Fibroblast of lung (primary cell): ENCODE measurements around the gene PPP1R16B. TPM values are rescaled to one million over a fixed set of nuclear protein-coding genes. Genes with fewer than 3 reads are reported as not detected.

Experiments
- DNase-seq, 2 donors: peaks; one replicate each; pipeline versions ENCODE4 v3.0.0 to v3.0.0-alpha.2; 2010; ENCODE audit warnings: low read depth in 2 of 2
- H2AFZ ChIP-seq: 2 replicates; pipeline ENCODE4 v1.5.1; 2012; ENCODE audit warnings: low read length, control low read depth, inconsistent platforms
- H3K27ac ChIP-seq: 2 replicates; pipeline ENCODE4 v1.5.1; 2011; ENCODE audit warnings: low read length, control low read depth; ENCODE audit not compliant: insufficient read depth
- H3K27me3 ChIP-seq: 2 replicates; pipeline ENCODE4 v1.5.1; 2011; ENCODE audit warnings: mild to moderate bottlenecking, low read length; ENCODE audit not compliant: control insufficient read depth, insufficient read depth
- H3K36me3 ChIP-seq: 2 replicates; pipeline ENCODE4 v1.5.1; 2011; ENCODE audit warnings: low read length; ENCODE audit not compliant: control insufficient read depth, insufficient read depth
- H3K4me1 ChIP-seq: 2 replicates; pipeline ENCODE4 v1.5.1; 2011; ENCODE audit warnings: low read length; ENCODE audit not compliant: control insufficient read depth, insufficient read depth; ENCODE audit errors: extremely low read depth
- H3K4me2 ChIP-seq: 2 replicates; pipeline ENCODE4 v1.5.1; 2011; ENCODE audit warnings: low read length, control low read depth; ENCODE audit not compliant: insufficient read depth; ENCODE audit errors: extremely low read depth
- H3K4me3 ChIP-seq, 4 experiments: fragments of 200-600 bp in 1 of 4; sonication (generic) in 1 of 4; replicated peaks in 1 of 4; 2 replicates each; pipeline ENCODE4 v1.5.1; 2011 to 2016; ENCODE audit warnings: low read length in 4 of 4, low read depth in 3 of 4, mild to moderate bottlenecking in 3 of 4, control low read depth in 2 of 4, inconsistent platforms in 1 of 4, mixed read lengths in 1 of 4; ENCODE audit not compliant: insufficient read depth in 1 of 4; ENCODE audit errors: control extremely low read depth in 1 of 4
- H3K79me2 ChIP-seq: 2 replicates; pipeline ENCODE4 v1.5.1; 2012; ENCODE audit warnings: mild to moderate bottlenecking, low read length, inconsistent platforms; ENCODE audit not compliant: control insufficient read depth, insufficient read depth
- H3K9ac ChIP-seq: 2 replicates; pipeline ENCODE4 v1.5.1; 2011; ENCODE audit warnings: mild to moderate bottlenecking, low read length, control low read depth; ENCODE audit not compliant: insufficient read depth
- H3K9me3 ChIP-seq: 2 replicates; pipeline ENCODE4 v1.5.1; 2012; ENCODE audit warnings: low read depth, low read length; ENCODE audit not compliant: control insufficient read depth, insufficient read depth
- H4K20me1 ChIP-seq: 2 replicates; pipeline ENCODE4 v1.5.1; 2011; ENCODE audit warnings: low read length; ENCODE audit not compliant: control insufficient read depth, insufficient read depth; ENCODE audit errors: extremely low read depth
- CTCF ChIP-seq, 2 donors: IDR thresholded peaks in 1 of 2; conservative IDR thresholded peaks in 1 of 2; 1 replicate in 1 of 2; 2 replicates in 1 of 2; pipeline ENCODE4 v1.5.1; 2011 to 2012; ENCODE audit warnings: low read length in 2 of 2, control low read depth in 1 of 2, inconsistent platforms in 1 of 2, low read depth in 1 of 2, mild to moderate bottlenecking in 1 of 2
- EZH2 ChIP-seq: IDR thresholded peaks from 2 replicates; pipeline ENCODE4 v1.5.1; 2012; ENCODE audit warnings: low read length, control low read depth, mild to moderate bottlenecking; ENCODE audit errors: missing control alignments
- polyA plus RNA-seq, 2 donors: library from polyadenylated mRNA; depleted of rRNA in 1 of 2; stranded (reverse) in 1 of 2; unstranded in 1 of 2; fragments of >200 nt; gene quantifications; 2 replicates each; pipeline ENCODE4 v1.2.1, GENCODE V29; 2011 to 2012; ENCODE audit warnings: missing spikeins in 1 of 2
- total RNA-seq: library from RNA; depleted of rRNA; stranded (reverse); fragments of >200 nt; gene quantifications from 2 replicates; pipeline ENCODE4 v1.2.1, GENCODE V29; 2014

Gene PPP1R16B
- total and polyA plus RNA-seq, 2 donors (not counting 1 experiment from before 2014, with no cell fraction given): under 0.01 TPM; not detected in 1

- Histone ChIP-seq H3K9me3 (no peaks in the 10 kb centered on the region), H3K4me3 (no peak overlapping the region), H3K4me2 (no peak overlapping the region), H3K36me3 (no peaks in the 10 kb centered on the region), H3K27me3 (peaks cover 2% of the 10 kb centered on the region), H2AFZ (no peak overlapping the region), H4K20me1 (no peaks in the 10 kb centered on the region), H3K27ac (no peak overlapping the region), H3K9ac (no peak overlapping the region), H3K79me2 (no peaks in the 10 kb centered on the region), H3K4me1 (no peaks in the 10 kb centered on the region)
- DNase-seq: no peak
- TF ChIP-seq EZH2 (no peak), CTCF (conservative IDR thresholded peaks at IDR 0.05 in 1 of 2, IDR thresholded peaks at IDR 0.05 in 1 of 2; ENCODE audit: low read depth in 1 of 2, low read length in 2 of 2) (no peak)
Measured at GRCh38 chr20:38815446-38815845, 9.9 kb downstream of the PPP1R16B start.

GRCh38 chr20:38818113-38819065 lies 12.9 kb downstream of the PPP1R16B start:
- Histone ChIP-seq H3K9ac (no peak overlapping the region), H3K4me1 (no peaks in the 10 kb centered on the region), H3K27me3 (peaks cover under 1% of the 10 kb centered on the region), H2AFZ (no peak overlapping the region), H3K79me2 (no peaks in the 10 kb centered on the region), H3K4me3 (no peak overlapping the region), H3K36me3 (no peaks in the 10 kb centered on the region), H3K27ac (no peak overlapping the region), H3K9me3 (no peaks in the 10 kb centered on the region), H4K20me1 (no peaks in the 10 kb centered on the region), H3K4me2 (no peak overlapping the region)
- no peak for DNase-seq
- no peak for TF ChIP-seq CTCF (conservative IDR thresholded peaks at IDR 0.05 in 1 of 2, IDR thresholded peaks at IDR 0.05 in 1 of 2; ENCODE audit: low read depth in 1 of 2, low read length in 2 of 2)

- Histone ChIP-seq H4K20me1 (no peaks in the 10 kb centered on the region), H3K27ac (no peak overlapping the region), H3K9ac (no peak overlapping the region), H2AFZ (no peak overlapping the region), H3K4me3 (no peak overlapping the region), H3K27me3 (no peaks in the 10 kb centered on the region), H3K4me2 (no peak overlapping the region), H3K79me2 (no peaks in the 10 kb centered on the region), H3K36me3 (no peaks in the 10 kb centered on the region), H3K4me1 (no peaks in the 10 kb centered on the region), H3K9me3 (no peaks in the 10 kb centered on the region)
- no peak for DNase-seq
- TF ChIP-seq EZH2: no peak
- TF ChIP-seq CTCF (conservative IDR thresholded peaks at IDR 0.05 in 1 of 2, IDR thresholded peaks at IDR 0.05 in 1 of 2; ENCODE audit: low read depth in 1 of 2, low read length in 2 of 2): no peak
Measured at GRCh38 chr20:38825571-38825900, 20.0 kb downstream of the PPP1R16B start.
